Large intestine (tissue), 3 donors: ENCODE data around the gene DOCK8. TPM values are rescaled to one million over a fixed set of nuclear protein-coding genes. Genes with fewer than 3 reads are reported as not detected.

Experiments
- DNase-seq, 2 donors: peaks; one replicate each; pipeline versions ENCODE4 v3.0.0 to v3.0.0-alpha.2; 2013
- H3K27ac ChIP-seq: one replicate; pipeline ENCODE4 v1.5.1; 2013; ENCODE audit warnings: low read length
- H3K27me3 ChIP-seq: 2 replicates; pipeline ENCODE4 v1.6.1; 2013; ENCODE audit warnings: low read length; ENCODE audit not compliant: control insufficient read depth, insufficient read depth
- H3K36me3 ChIP-seq: 2 replicates; pipeline ENCODE4 v1.6.1; 2013; ENCODE audit warnings: low read length; ENCODE audit not compliant: control insufficient read depth, insufficient read depth
- H3K4me1 ChIP-seq: one replicate; pipeline ENCODE4 v1.6.1; 2013; ENCODE audit warnings: low read length; ENCODE audit not compliant: control insufficient read depth, insufficient read depth
- H3K4me3 ChIP-seq: one replicate; pipeline ENCODE4 v1.5.1; 2013; ENCODE audit warnings: low read length
- H3K9me3 ChIP-seq: one replicate; pipeline ENCODE4 v1.6.1; 2013; ENCODE audit warnings: mild to moderate bottlenecking, low read depth, low read length, moderate library complexity; ENCODE audit not compliant: control insufficient read depth
- WGBS: methylation state at CpG from one replicate; pipeline ENCODE4 v1.1.5; 2013; ENCODE audit warnings: low lambda C conversion rate; ENCODE audit not compliant: insufficient coverage; 5-methylcytosine and 5-hydroxymethylcytosine counted together
- polyA plus RNA-seq: library from polyadenylated mRNA; unstranded; fragments of 120-200 nt; gene quantifications from one replicate; pipeline ENCODE4 v1.2.1, GENCODE V29; 2013

The DOCK8 gene
- polyA plus RNA-seq, 1 donor, result 15.8 TPM

DNA sequence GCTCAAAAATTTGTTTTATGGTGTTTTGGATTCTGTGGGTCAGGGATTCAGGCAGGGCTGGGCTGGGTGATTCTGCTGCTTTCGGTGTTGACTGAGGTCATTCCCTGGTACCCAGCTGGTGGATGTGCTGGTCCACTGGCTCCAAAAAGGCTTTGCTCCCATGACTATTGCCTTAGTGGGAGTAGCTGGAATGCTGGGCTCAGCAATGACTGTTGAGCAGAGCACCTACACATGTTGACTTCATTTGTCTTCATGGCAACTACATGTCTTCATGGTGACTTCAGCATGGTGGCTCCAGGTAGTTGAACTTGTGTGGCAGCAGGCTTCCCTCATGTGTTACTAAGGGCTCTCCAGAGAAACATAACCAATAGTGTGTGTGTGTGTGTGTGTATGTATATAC lies 297.2 kb downstream of the DOCK8 start:
- Histone ChIP-seq H3K36me3 (peaks cover 4% of the 10 kb centered on the region), H3K9me3 (no peaks in the 10 kb centered on the region), H3K4me3 (no peak overlapping the region), H3K4me1 (no peaks in the 10 kb centered on the region), H3K27me3 (no peaks in the 10 kb centered on the region), H3K27ac (no peak overlapping the region)
- WGBS, result no CpG with 5 or more reads among the region's 1 CpG
- no peak for DNase-seq

DNA sequence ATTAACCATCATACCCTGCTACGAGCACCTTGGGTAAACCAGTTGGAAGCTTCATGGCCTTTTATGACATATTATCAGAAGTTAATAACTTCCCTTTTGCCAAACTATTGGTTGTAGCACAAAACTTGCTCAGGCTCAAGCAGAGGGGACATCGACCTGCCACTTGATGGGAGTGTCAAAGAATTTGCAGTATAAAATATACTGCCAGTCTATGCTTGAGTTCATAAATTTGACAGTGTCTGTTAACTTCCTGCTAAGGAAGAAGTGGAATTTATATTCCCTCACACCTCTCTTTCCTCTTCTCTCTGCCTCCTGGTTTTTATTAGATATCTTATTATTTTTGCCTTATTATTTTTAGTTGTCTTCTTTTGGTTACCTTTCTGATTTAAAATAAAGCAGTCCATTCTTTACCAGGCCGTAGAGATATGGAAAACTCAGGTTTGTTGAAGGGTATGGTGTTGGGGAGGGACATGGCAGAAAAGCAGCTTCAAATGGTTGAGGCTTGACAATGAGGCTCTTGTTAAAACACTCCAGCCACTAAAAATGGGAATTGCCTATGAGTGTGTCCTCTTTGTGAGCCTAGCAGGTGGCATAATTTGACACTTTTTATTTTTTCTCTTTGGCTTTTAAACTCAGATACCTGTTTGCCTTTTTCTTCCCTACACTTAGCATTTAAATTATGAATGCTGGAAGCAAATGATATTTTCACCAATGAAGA lies 298.0 kb downstream of the DOCK8 start:
- Histone ChIP-seq H3K27ac (no peak overlapping the region), H3K9me3 (no peaks in the 10 kb centered on the region), H3K4me3 (no peak overlapping the region), H3K4me1 (peaks cover 4% of the 10 kb centered on the region), H3K36me3 (peaks cover 4% of the 10 kb centered on the region), H3K27me3 (no peaks in the 10 kb centered on the region)
- 75% methylated on average over 1 of the region's 3 CpGs for WGBS
- no peak for DNase-seq

Other genes starting within 250 kb of the DOCK8 start
- gene WASHC1, start 185.4 kb upstream of the DOCK8 start, polyA plus RNA-seq, result 23.2 TPM
- gene FOXD4, start 96.4 kb upstream of the DOCK8 start, polyA plus RNA-seq, result 0.42 TPM
- 50.7 TPM for gene ZNG1A, start 35.8 kb upstream of the DOCK8 start, polyA plus RNA-seq